NCI-H2107 treated with DMSO at 0.1 percent for 48 hours (cell line): ENCODE data around the gene TOPBP1.
"Not testable (repeated sequence)": the region's sequence is repeated elsewhere in the genome, so short reads cannot be mapped to it uniquely, and the experiment has no call there.

Experiments
- DNase-seq: peaks from one replicate; lab custom pipeline; 2025; ENCODE audit not compliant: unreplicated experiment; lab: John Stamatoyannopoulos, UW

Gene TOPBP1

DNA sequence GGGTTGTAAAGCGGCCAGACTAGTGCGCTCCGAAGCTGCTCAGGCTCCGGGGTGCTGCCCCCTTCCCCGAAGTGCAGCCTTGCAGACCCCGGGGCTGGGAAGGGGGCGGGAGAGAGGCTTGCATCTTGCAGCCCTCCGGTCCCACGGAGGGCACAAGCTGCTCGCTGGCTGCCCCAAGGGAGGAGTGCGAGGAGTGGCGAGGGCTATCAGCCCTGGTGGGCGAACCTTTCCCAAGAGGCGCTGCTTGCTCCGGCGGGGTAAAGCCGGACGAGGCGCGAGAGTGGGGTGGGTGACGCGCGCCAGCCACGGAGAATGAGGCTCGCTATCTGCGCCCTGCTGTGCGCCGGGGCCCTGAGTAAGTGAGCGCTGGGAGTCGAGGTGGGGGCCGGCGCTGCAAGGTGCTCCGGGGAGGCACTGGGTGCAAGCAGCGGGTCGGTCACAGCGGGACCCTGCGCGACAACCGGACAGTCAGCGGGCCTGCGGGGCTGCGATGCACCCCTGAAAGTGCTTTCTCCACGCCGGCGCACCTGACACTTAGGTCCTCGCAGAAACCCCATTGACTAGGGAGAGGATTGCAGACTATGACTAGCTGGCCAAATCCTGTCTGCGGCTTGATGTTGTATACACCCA lies 12.7 kb upstream of the TOPBP1 start:
- DNase-seq, result no peak

GRCh38 chr3:133673746-133674145 lies 12.0 kb upstream of the TOPBP1 start:
- DNase-seq, result no peak

DNA sequence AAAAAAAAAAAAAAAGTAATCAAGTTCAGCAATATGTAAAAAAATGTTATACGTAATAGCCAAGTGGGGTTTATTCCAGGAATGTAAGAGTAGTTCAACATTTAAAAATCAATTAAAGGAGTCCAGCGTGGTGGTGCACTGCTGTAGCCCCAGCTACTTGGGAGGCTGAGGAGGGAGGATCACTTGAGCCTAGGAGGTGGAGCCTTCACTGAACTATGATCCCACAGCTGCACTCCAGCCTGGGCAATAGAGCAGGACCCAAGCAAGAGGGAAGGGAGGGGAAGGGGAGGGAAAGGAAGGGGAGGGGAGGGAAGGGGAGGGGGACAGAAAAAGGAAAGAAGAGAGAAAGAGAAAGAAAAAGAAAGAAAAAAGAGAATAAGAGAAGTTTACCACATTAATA lies 10.7 kb upstream of the TOPBP1 start:
- no peak for DNase-seq

DNA sequence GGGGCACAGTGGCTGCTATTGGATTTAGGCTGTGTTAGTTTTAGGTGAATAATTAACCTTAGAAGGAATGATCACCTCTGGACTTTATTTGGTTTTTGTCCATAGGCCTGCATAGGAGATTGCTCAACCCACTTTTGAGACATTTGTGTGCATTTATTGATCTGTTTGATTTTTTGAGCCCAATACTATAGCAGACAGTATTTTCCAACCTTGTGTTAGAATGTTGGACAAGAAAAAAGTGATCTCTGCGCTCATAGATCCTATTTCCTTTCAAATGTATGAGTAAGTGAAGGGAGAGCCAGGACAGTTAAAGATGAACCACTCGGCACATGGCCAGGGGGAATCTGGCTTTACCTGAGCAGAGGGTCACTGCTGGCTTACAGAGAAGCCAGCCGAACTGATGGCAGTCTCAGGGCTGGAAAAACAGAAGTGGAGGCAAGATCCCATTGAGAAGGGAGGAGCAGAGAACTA lies 8.8 kb upstream of the TOPBP1 start:
- no peak for DNase-seq

GRCh38 chr3:133669949-133670524 lies 8.3 kb upstream of the TOPBP1 start:
- no peak for DNase-seq

GRCh38 chr3:133667118-133667517 lies 5.4 kb upstream of the TOPBP1 start:
- DNase-seq, result no peak

- not testable (repeated sequence) for DNase-seq
Measured at GRCh38 chr3:133665188-133665587, 3.4 kb upstream of the TOPBP1 start.

- DNase-seq, result peak; percentile 86
Measured at GRCh38 chr3:133663569-133664313, 2.0 kb upstream of the TOPBP1 start.

DNA sequence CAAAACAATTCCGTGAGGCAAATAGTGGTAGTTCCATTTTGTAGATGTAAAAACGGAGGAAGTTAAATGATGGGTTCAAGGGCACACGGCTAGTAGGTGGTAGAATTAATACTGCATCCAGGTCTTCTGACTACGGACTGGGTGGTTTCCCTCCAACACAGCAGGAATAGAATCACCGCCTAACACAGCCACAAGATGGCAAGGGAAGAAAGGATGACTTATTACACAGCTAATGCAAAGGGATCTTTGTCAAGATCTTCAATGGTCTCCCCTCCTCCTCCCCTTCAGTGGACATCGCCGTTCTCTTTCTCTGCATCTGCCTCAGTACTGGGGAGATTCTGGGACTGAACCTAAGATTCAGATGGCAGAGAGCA lies 524 bp upstream of the TOPBP1 start:
- DNase-seq, result peak; percentile 44

DNA sequence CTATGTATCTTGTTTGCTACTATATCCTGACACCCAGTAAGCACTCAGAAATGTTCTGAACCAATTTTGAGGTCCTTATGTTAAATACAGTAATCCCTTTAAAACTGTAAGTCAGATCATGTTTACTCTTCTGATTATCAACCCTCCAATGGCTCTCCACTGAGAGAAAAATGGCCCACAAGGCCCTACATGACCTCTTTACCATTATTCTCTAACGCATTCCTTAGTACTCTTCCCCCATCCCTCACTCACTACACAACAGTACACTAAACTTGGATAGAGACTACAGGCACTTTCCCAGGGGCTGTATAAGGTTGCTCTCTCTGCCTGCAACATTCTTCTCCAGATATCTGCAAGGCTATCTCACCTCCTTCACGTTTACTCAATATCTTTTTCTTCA lies 1.9 kb downstream of the TOPBP1 start:
- DNase-seq, result no peak

DNA sequence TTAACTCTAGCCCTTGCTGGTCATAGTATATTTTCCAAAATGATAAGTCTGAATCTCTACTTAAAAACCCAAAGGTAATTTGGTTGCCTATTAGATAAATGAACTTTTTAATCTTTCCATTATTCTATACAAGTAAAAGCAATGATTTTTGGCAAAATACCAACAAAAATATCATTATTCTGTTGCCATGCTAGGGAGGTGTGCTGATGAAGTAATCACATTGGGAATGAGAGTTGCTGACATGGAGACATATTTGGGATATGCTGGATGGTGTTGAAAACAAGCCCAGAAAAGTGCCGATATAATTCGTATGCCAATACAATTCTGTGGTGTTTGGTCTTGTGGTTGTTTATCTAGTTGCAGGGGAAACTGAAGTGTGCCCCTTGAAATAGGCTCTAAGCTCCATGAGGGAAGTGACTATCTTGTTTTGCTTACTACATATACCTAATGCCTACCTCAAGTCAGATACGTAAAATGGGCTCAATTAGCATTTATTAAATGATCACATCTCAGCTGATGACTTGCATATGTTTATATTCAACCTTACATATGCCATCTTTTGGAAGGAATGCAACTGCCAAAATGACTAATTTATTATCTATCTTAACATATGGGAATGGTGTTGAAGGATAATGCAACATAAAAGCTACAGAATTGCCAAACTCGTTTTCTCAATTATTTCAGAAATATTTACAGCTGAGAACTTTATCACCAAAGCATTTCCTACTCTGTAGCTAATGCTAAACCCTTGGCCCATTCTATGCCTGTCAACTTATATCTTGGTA lies 5.8 kb downstream of the TOPBP1 start:
- DNase-seq, result no peak

DNA sequence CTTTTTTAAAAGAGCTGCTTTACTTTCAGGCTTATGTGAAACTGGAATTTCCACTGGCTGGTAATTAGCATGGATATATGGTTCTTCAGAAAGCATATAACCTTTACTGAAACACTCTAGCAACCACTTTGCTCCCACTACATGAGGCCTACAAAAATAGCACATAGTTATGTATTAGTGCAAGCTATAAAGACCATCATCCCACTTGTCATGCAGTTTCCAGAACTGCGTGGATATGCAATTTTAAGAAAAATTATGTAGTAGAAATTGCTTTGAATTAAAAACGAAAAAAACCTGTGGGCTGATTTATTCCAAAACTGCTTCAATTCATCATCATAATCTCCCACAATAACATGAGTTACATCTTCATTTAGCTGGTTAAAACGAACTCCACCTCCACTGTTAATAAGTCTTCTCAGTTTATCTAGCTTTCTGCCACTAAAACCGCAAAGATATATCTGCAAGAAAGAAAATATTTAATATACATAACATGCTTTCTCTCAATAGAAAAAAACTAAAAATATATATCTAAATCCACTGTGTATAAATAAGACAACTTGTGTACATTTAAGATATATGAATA lies 12.2 kb downstream of the TOPBP1 start:
- no peak for DNase-seq

DNA sequence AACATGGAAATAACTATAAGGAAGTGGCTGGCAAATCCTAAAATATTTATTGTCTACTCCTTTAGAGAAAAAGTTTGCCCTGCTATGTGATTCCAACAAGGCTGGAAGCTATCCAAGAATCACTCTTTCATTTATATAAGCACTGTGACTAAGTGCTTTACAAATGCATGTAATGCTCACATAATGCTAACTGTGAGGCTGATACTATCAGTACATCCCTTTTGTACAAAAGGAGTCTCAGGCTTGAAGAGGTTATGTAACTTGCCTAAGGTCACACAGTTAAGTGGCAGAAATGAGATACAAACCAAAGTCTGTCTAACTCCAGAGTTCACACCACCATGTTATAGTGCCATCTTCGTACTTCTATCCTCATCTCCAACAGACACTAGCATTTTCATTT lies 17.0 kb downstream of the TOPBP1 start:
- DNase-seq, result no peak

GRCh38 chr3:133643611-133644010 lies 18.1 kb downstream of the TOPBP1 start:
- no peak for DNase-seq

GRCh38 chr3:133641254-133641653 lies 20.5 kb downstream of the TOPBP1 start:
- no peak for DNase-seq

GRCh38 chr3:133633439-133633838 lies 28.3 kb downstream of the TOPBP1 start:
- DNase-seq, result no peak

- DNase-seq, result no peak
Measured at GRCh38 chr3:133629146-133629545, 32.6 kb downstream of the TOPBP1 start.

DNA sequence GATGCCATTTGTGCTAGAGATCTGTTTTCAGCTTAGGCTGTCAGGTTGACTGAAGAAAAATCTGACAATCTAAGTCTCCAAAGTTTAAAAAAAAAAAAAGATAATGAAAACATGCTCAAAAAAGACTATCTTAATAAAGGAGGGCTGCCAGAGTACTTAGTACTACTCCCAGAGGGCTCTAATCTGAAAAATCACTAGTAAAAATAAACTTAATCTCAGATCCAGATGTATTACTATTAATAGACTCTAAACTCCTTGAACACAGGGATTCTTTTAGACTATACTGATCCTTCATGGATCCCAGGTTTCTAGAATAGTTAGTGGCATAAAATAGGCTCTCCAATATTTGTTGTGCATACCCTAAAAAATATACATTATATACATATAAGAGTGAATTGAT lies 34.0 kb downstream of the TOPBP1 start:
- DNase-seq, result no peak

DNA sequence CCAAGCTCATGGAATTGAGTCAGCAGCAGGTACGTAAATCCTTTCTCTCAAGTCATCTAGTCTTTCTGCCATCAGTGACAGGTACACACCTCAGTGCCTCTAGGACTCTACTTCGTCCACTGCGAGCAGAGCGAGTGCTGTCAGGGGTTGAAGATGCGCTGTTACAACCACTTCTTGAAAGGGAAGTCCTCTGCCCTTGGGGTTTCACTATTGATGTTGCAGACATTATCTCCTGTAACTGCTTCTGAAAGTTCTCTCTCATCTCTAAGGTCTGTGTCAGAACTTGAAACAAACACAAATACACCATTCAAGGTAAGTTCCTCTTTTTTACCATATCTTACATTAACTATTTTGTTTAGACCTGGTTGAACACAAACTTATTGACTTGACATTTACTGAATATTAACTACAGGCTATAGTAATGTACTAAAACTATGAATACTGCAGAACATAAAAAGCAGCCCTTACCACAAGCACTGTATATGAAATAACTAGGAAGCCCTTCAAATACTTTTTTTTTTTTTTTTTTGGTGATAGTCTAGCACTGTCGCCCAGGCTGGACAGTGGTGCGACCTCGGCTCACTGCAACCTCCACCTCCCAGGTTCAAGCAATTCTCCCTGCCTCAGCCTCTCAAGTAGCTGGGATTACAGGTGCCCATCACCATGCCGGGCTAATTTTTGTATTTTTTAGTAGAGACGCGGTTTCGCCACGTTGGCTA lies 41.5 kb downstream of the TOPBP1 start:
- DNase-seq, result no peak

GRCh38 chr3:133611534-133611933 lies 50.2 kb downstream of the TOPBP1 start:
- DNase-seq, result no peak

GRCh38 chr3:133610031-133610430 lies 51.7 kb downstream of the TOPBP1 start:
- DNase-seq, result no peak
